Measurements from ENCODE around the gene ARFRP1. TPM values are rescaled to one million over a fixed set of nuclear protein-coding genes. Genes with fewer than 3 reads are reported as not detected.

ARFRP1 gene
- total and polyA plus RNA-seq, 12 donors: 34.9 to 59.1 (median 40.0) TPM

DNA sequence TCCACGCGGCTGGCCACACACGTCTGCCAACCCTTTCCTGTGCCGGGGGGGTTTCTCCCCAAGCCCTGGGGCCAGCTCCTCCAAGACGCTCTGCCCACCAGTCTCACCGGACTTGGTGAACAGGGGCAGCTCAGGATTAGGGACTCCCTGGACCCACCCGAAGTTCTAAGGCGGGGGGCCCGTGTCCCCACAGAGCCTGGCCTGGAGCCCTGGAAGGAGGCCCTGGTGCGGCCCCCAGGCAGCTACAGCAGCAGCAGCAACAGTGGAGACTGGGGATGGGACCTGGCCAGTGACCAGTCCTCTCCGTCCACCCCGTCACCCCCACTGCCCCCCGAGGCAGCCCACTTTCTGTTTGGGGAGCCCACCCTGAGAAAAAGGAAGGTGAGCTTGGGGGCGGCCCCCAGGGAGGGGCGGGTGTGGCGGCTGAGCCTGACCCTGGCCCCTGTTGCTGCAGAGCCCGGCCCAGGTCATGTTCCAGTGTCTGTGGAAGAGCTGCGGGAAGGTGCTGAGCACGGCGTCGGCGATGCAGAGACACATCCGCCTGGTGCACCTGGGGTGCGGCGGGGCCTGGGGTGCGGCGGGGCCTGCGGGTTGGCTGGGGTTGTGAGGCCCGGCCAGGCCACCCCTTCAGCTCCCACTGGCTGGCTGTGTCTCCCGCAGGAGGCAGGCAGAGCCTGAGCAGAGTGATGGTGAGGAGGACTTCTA is 34.1 kb upstream of the ARFRP1 start:
- peaks cover 0 to 12% (median 0%) of the 10 kb centered on the region in 7 donors for H3K27me3 ChIP-seq
- H3K27ac ChIP-seq: peak overlapping the region in 9 of 10 donors; percentile 84 to 96 (median 92)
- H3K4me1 ChIP-seq: peaks cover 31 to 51% (median 38%) of the 10 kb centered on the region in 9 donors
- TF ChIP-seq, protein P1, sequence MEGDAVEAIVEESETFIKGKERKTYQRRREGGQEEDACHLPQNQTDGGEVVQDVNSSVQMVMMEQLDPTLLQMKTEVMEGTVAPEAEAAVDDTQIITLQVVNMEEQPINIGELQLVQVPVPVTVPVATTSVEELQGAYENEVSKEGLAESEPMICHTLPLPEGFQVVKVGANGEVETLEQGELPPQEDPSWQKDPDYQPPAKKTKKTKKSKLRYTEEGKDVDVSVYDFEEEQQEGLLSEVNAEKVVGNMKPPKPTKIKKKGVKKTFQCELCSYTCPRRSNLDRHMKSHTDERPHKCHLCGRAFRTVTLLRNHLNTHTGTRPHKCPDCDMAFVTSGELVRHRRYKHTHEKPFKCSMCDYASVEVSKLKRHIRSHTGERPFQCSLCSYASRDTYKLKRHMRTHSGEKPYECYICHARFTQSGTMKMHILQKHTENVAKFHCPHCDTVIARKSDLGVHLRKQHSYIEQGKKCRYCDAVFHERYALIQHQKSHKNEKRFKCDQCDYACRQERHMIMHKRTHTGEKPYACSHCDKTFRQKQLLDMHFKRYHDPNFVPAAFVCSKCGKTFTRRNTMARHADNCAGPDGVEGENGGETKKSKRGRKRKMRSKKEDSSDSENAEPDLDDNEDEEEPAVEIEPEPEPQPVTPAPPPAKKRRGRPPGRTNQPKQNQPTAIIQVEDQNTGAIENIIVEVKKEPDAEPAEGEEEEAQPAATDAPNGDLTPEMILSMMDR (IDR thresholded peaks at IDR 0.05): no peak
- intact Hi-C loops (cut with DNase I): no loop called here
- no peak for DNase-seq
- H3K4me3 ChIP-seq: peak overlapping the region in 9 of 10 donors; percentile 60 to 86 (median 71)
- ATAC-seq: no peak
- WGBS, 2 donors: 80 to 83% methylated on average over 30 of the region's 30 CpGs
- H3K36me3 ChIP-seq: peaks cover 0 to 58% (median 25%) of the 10 kb centered on the region in 9 donors
- no peaks in the 10 kb centered on the region for H3K9me3 ChIP-seq

DNA sequence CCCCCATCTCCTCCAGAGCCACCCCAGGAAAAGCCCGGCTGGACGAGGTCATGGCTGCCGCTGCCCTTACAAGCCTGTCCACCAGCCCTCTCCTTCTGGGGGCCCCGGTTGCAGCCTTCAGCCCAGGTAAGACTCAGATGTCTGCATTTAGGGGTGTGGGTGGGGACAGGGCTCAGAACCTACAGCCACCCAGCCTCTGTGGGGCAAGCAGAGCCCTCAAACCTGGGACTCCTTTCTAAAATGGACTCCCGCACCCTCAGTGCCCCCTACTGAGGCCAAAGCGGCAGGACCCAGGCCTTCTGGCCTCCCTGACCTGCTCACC is 33.5 kb upstream of the ARFRP1 start:
- 18 to 33% methylated on average over 6 of the region's 6 CpGs for WGBS, 2 donors
- Histone ChIP-seq H3K36me3 (peaks cover 0 to 58% (median 20%) of the 10 kb centered on the region in 9 donors), H3K4me1 (peaks cover 31 to 52% (median 38%) of the 10 kb centered on the region in 9 donors), H3K9me3 (no peaks in the 10 kb centered on the region), H3K4me3 (peak overlapping the region in 9 of 10 donors; percentile 60 to 86 (median 71)), H3K27ac (peak overlapping the region in 9 of 10 donors; percentile 84 to 96 (median 92)), H3K27me3 (peaks cover 0 to 18% (median 0%) of the 10 kb centered on the region in 7 donors)
- ATAC-seq (no peak), DNase-seq (no peak)
- intact Hi-C loops (cut with DNase I): no loop called here
- TF ChIP-seq, protein P1 (IDR thresholded peaks at IDR 0.05): no peak

DNA sequence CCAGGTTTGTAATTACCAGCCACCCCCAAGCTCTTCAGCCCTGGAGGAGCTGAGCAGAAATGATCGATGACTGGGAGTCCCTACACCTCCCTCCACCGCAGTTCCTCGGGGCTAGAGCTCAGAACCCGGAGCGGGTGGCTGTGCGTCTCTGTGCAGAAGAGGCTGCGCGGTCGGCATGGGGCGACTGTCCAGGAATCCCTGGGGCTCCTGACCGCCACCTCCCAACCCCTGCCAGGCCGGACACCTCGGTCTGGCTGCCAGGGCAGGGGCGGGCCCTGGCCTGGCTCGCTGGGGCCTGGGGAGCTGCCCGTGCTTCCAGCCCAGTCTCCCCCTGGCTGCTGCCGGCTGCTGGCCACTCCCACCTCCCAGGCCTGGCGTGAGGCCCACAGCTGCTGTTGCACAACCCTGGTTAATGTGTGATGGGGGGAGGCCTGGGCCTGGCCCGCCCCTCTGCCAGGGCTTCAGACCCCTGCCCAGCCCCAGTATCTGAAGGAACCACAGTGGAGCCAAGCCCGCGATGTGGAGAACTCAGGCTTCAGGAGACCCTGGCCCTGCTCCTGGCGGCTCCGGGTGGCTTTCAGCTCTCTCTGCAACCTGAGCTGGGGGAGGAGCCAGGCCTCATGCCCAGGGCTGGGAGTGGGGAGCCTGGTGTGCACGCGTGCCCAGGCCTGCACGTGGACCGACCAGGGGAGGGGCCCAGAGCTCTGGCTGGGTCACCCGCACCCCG is 33.0 kb upstream of the ARFRP1 start:
- H3K27me3 ChIP-seq: peaks cover 0 to 19% (median 0%) of the 10 kb centered on the region in 7 donors
- peak; percentile 93 to 95 for DNase-seq
- H3K4me3 ChIP-seq: peak overlapping the region; percentile 30 to 86 (median 70)
- 1% methylated on average over 29 of the region's 29 CpGs for WGBS, 2 donors
- intact Hi-C loops (cut with DNase I): no loop called here
- H3K9me3 ChIP-seq: no peaks in the 10 kb centered on the region
- peak; percentile 75 to 91 (median 85) for ATAC-seq
- peaks cover 0 to 59% (median 21%) of the 10 kb centered on the region in 9 donors for H3K36me3 ChIP-seq
- peak overlapping the region; percentile 84 to 96 (median 92) for H3K27ac ChIP-seq
- TF ChIP-seq, protein P1 (IDR thresholded peaks at IDR 0.05): peak in 6 of 9 donors; percentile 27 to 66 (median 47)
- peaks cover 31 to 52% (median 38%) of the 10 kb centered on the region in 9 donors for H3K4me1 ChIP-seq

DNA sequence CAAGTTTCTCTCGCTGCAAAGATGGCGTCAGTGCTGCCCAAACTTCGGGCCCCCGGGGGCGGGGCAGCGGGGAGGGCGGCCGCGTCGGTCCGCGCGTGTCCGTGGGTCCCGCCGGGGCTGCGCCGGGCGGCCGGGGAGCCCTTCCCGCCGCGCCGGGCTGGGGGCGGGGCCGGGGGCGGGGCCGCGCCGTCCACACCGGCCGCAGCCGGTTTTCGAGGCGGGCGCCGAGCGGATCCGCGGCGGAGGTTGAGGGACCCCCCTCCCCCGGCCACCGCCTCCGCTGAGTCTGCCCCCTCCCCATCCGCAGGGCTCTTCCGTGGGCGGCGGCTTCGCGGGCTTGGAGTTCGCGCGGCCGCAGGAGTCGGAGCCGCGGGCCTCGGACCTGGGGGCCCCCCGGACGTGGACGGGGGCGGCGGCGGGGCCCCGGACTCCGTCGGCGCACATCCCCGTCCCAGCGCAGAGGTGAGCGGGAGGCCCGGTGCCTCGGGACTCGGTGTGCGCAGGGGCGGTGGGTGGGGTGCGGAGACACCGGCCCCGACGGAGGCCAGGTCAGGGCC is 32.4 kb upstream of the ARFRP1 start:
- H3K27me3 ChIP-seq: peaks cover 0 to 19% (median 0%) of the 10 kb centered on the region in 7 donors
- intact Hi-C loops (cut with DNase I): no loop called here
- H3K27ac ChIP-seq: peak overlapping the region; percentile 84 to 96 (median 92)
- TF ChIP-seq, protein P1 (IDR thresholded peaks at IDR 0.05): no peak
- H3K4me1 ChIP-seq: peaks cover 31 to 52% (median 38%) of the 10 kb centered on the region in 9 donors
- peak in 4 of 8 donors; percentile 0 to 13 (median 4) for ATAC-seq
- H3K36me3 ChIP-seq: peaks cover 0 to 59% (median 25%) of the 10 kb centered on the region in 9 donors
- H3K4me3 ChIP-seq: peak overlapping the region; percentile 30 to 86 (median 70)
- WGBS, 2 donors: 0 to 1% methylated on average over 55 to 79 of the region's 80 CpGs
- H3K9me3 ChIP-seq: no peaks in the 10 kb centered on the region
- peak in 1 of 2 donors; percentile 65 for DNase-seq

All from heart right ventricle (tissue), 16 donors.